K562 (cell line): ENCODE results near the gene HPSE2. TPM values are rescaled to one million over a fixed set of nuclear protein-coding genes. Genes with fewer than 3 reads are reported as not detected.

Experiments
- CEBPG ChIP-seq, 3 experiments: fragments of 200-800 bp in 1 of 3; sonication (Bioruptor generic) in 1 of 3; sonication (generic) in 1 of 3; formaldehyde crosslinking in 1 of 3; IDR thresholded peaks in 2 of 3; conservative IDR thresholded peaks in 1 of 3; 2 replicates each; pipeline versions ENCODE4 v1.6.1 to v1.8.0; 2016 to 2022; ENCODE audit warnings: missing compliant biosample characterization in 2 of 3, missing genetic modification characterization in 2 of 3, mild to moderate bottlenecking in 1 of 3, missing genetic modification reagents in 1 of 3
- CGGBP1 ChIP-seq: fragments of 250-450 bp; sonication (Bioruptor Pico); IDR thresholded peaks from 2 replicates; pipeline ENCODE4 v1.9.0; 2021; ENCODE audit warnings: mild to moderate bottlenecking
- CREB1 ChIP-seq, 2 experiments: sonication (generic) in 1 of 2; formaldehyde crosslinking in 1 of 2; IDR thresholded peaks; 2 replicates each; pipeline versions ENCODE4 v1.6.1 to v1.8.0; 2012 to 2022; ENCODE audit warnings: inconsistent platforms in 1 of 2, mild to moderate bottlenecking in 1 of 2, missing genetic modification reagents in 1 of 2, moderate library complexity in 1 of 2
- E2F6 ChIP-seq, 2 experiments: IDR thresholded peaks; 2 replicates each; pipeline ENCODE4 v1.6.1; 2011; ENCODE audit warnings: borderline replicate concordance in 1 of 2, control low read depth in 1 of 2, low read depth in 1 of 2, low read length in 1 of 2, mild to moderate bottlenecking in 1 of 2, mixed read lengths in 1 of 2, moderate library complexity in 1 of 2; ENCODE audit not compliant: insufficient read depth in 1 of 2, insufficient read length in 1 of 2, poor library complexity in 1 of 2, severe bottlenecking in 1 of 2; ENCODE audit errors: extremely low read depth in 1 of 2
- HMG20B ChIP-seq: fragments of 250-450 bp; sonication (Bioruptor Pico); IDR thresholded peaks from 2 replicates; pipeline ENCODE4 v1.5.0; 2021; ENCODE audit warnings: mild to moderate bottlenecking
- HNRNPK ChIP-seq: fragments of 200-400 bp; formaldehyde crosslinking; IDR thresholded peaks from one replicate; pipeline ENCODE4 v1.6.1; 2018; ENCODE audit warnings: mild to moderate bottlenecking, low read depth, low read length; ENCODE audit not compliant: poor library complexity, severe bottlenecking
- KLF16 ChIP-seq: IDR thresholded peaks from 2 replicates; pipeline ENCODE4 v1.6.1; 2016; ENCODE audit warnings: antibody characterized with exemption
- MAFF ChIP-seq: IDR thresholded peaks from 2 replicates; pipeline ENCODE4 v1.6.1; 2012; ENCODE audit warnings: low read length, improper control_type of control experiment
- MIER1 ChIP-seq: fragments of 450-650 bp; IDR thresholded peaks from 2 replicates; pipeline ENCODE4 v1.6.1; 2016; ENCODE audit warnings: antibody characterized with exemption, mild to moderate bottlenecking, low read depth
- MXI1 ChIP-seq: IDR thresholded peaks from 2 replicates; pipeline ENCODE4 v1.6.1; 2011; ENCODE audit warnings: low read depth, mild to moderate bottlenecking, improper control_type of control experiment, low read length
- NFYB ChIP-seq: IDR thresholded peaks from 2 replicates; pipeline ENCODE4 v1.6.1; 2011; ENCODE audit warnings: mild to moderate bottlenecking, moderate library complexity; ENCODE audit not compliant: insufficient read length; ENCODE audit errors: extremely low read depth
- PHB ChIP-seq: fragments of 250-450 bp; sonication (Bioruptor Pico); IDR thresholded peaks from 2 replicates; pipeline ENCODE4 v1.5.0; 2021
- RBM17 ChIP-seq: fragments of 200-400 bp; formaldehyde crosslinking; IDR thresholded peaks from 2 replicates; pipeline ENCODE4 v1.6.1; 2017; ENCODE audit warnings: low read depth, mild to moderate bottlenecking, low read length, borderline replicate concordance
- RCOR1 ChIP-seq, 2 experiments: IDR thresholded peaks; 2 replicates each; pipeline ENCODE4 v1.6.1; 2012; ENCODE audit warnings: low read depth in 2 of 2, low read length in 2 of 2, borderline replicate concordance in 1 of 2, improper control_type of control experiment in 1 of 2
- RHOXF2B ChIP-seq: fragments of 250-450 bp; sonication (Bioruptor Pico); conservative IDR thresholded peaks from 2 replicates; pipeline ENCODE4 v1.5.1; 2021
- SOX6 ChIP-seq: fragments of 450-650 bp; IDR thresholded peaks from 2 replicates; pipeline ENCODE4 v1.6.1; 2014; ENCODE audit warnings: mild to moderate bottlenecking
- STAG1 ChIP-seq: sonication (generic); formaldehyde crosslinking; IDR thresholded peaks from 2 replicates; pipeline ENCODE4 v1.5.0; 2020; ENCODE audit warnings: missing genetic modification reagents, borderline replicate concordance
- TAL1 ChIP-seq: fragments of 450-650 bp; IDR thresholded peaks from 2 replicates; pipeline ENCODE4 v1.6.1; 2016; ENCODE audit warnings: mild to moderate bottlenecking
- TRIM25 ChIP-seq: fragments of 450-650 bp; IDR thresholded peaks from 2 replicates; pipeline ENCODE4 v1.7.0; 2016; ENCODE audit warnings: borderline replicate concordance
- USF1 ChIP-seq: sonication (generic); formaldehyde crosslinking; IDR thresholded peaks from 2 replicates; pipeline ENCODE4 v1.9.0; 2022; ENCODE audit warnings: mild to moderate bottlenecking, missing genetic modification reagents
- ZKSCAN8 ChIP-seq: fragments of 200-800 bp; sonication (Bioruptor generic); IDR thresholded peaks from 2 replicates; pipeline ENCODE4 v1.6.1; 2016; ENCODE audit warnings: missing genetic modification characterization, missing compliant biosample characterization
- ZNF184 ChIP-seq: sonication (generic); formaldehyde crosslinking; IDR thresholded peaks from 2 replicates; pipeline ENCODE4 v1.5.0; 2020; ENCODE audit warnings: missing genetic modification reagents
- ZNF79 ChIP-seq: fragments of 250-450 bp; sonication (Bioruptor Pico); IDR thresholded peaks from 2 replicates; pipeline ENCODE4 v1.4.0; 2020; ENCODE audit warnings: low read depth, mild to moderate bottlenecking, moderate library complexity
- ZZZ3 ChIP-seq: fragments of 450-650 bp; IDR thresholded peaks from 2 replicates; pipeline ENCODE4 v1.6.1; 2016; ENCODE audit warnings: antibody characterized with exemption, mild to moderate bottlenecking, moderate library complexity
- polyA plus RNA-seq, 8 experiments: library from polyadenylated mRNA; depleted of rRNA in 4 of 8; stranded (reverse) in 5 of 8; unstranded in 3 of 8; fragments of >200 nt; fragmentation: Nextera tagmentation in 2 of 8; fragmentation: Illumina TruSeq in 1 of 8; extraction: Ambion mirVana in 2 of 8; extraction: Trizol in 1 of 8; gene quantifications; 2 replicates each; pipeline versions ENCODE4 v1.2.1 to v1.2.3, GENCODE V29; 2011 to 2014; ENCODE audit warnings: inconsistent platforms in 1 of 8, missing spikeins in 1 of 8
- total RNA-seq, 7 experiments: library from RNA; depleted of rRNA in 6 of 7; stranded (reverse); fragments of >200 nt in 6 of 7; fragmentation: Illumina TruSeq in 2 of 7; extraction: Trizol in 2 of 7; gene quantifications; 2 replicates each; pipeline versions ENCODE4 v1.2.1 to v1.2.3, GENCODE V29; 2011 to 2021; ENCODE audit warnings: low replicate concordance in 1 of 7

HPSE2 gene
- total and polyA plus RNA-seq, 9 of the 15 experiments (the other 6 are each of a cell fraction or from before 2014, with no cell fraction given) = 0.03 to 0.10 (median 0.04) TPM; not detected in 2

- TF ChIP-seq STAG1 (CRISPR knock-in tag) (no peak), KLF16 (peak; percentile 63; the same call in 1 of the 2 replicates), E2F6 (IDR thresholded peaks at IDR 0.05; ENCODE audit: borderline replicate concordance in 1 of 2, extremely low read depth in 1 of 2, insufficient read depth in 1 of 2, insufficient read length in 1 of 2, low read depth in 1 of 2, low read length in 1 of 2, poor library complexity in 1 of 2, severe bottlenecking in 1 of 2) (no peak), TAL1 (peak; percentile 79), HMG20B (CRISPR knock-in tag) (no peak), CGGBP1 (CRISPR knock-in tag) (no peak), RBM17 (no peak), PHB (no peak), HNRNPK (no peak), CREB1 (IDR thresholded peaks at IDR 0.05) (0 out of 2 replicates have a peak, but pooled peaks have one; percentile 29), CREB1 (CRISPR knock-in tag; IDR thresholded peaks at IDR 0.05) (no peak), ZKSCAN8 (CRISPR knock-in tag) (no peak), MAFF (no peak), TRIM25 (no peak), RCOR1 (IDR thresholded peaks at IDR 0.05; ENCODE audit: borderline replicate concordance in 1 of 2, low read depth in 2 of 2, low read length in 2 of 2) (peak in 1 of 2 experiments; percentile 66; a peak in 2 of 4 replicates), ZNF79 (CRISPR knock-in tag) (no peak), MXI1 (no peak), ZNF184 (CRISPR knock-in tag) (no peak), USF1 (CRISPR knock-in tag) (no peak), SOX6 (peak; percentile 41; the same call in 1 of the 2 replicates), CEBPG (CRISPR knock-in tag; IDR thresholded peaks at IDR 0.05) (no peak), CEBPG (tag; conservative IDR thresholded peaks at IDR 0.05 in 1 of 2, IDR thresholded peaks at IDR 0.05 in 1 of 2) (no peak), ZZZ3 (no peak), NFYB (no peak), RHOXF2B (CRISPR knock-in tag) (no peak), MIER1 (no peak)
Measured at GRCh38 chr10:98458809-98459784, 776.6 kb downstream of the HPSE2 start (continued).
